HUES64 (cell line): Measurements from ENCODE around the gene ABO.
"Not testable (repeated sequence)": the region's sequence is repeated elsewhere in the genome, so short reads cannot be mapped to it uniquely, and the experiment has no call there.

Source experiments
- H3K27ac ChIP-seq: 2 replicates; pipeline ENCODE4 v1.7.0; 2013; ENCODE audit warnings: low read depth, low read length, inconsistent platforms
- H3K27me3 ChIP-seq: 2 replicates; pipeline ENCODE4 v1.6.1; 2013; ENCODE audit warnings: mild to moderate bottlenecking, low read length; ENCODE audit not compliant: insufficient read depth
- H3K36me3 ChIP-seq: 2 replicates; pipeline ENCODE4 v1.6.1; 2013; ENCODE audit warnings: mild to moderate bottlenecking, low read length; ENCODE audit not compliant: insufficient read depth
- H3K4me1 ChIP-seq: 2 replicates; pipeline ENCODE4 v1.6.1; 2013; ENCODE audit warnings: mild to moderate bottlenecking, low read length, moderate library complexity; ENCODE audit not compliant: insufficient read depth
- H3K4me3 ChIP-seq: 2 replicates; pipeline ENCODE4 v1.5.1; 2013; ENCODE audit warnings: mild to moderate bottlenecking, low read length, moderate library complexity
- H3K9ac ChIP-seq: 2 replicates; pipeline ENCODE4 v1.6.1; 2013; ENCODE audit warnings: mild to moderate bottlenecking, low read depth, low read length
- H3K9me3 ChIP-seq: 2 replicates; pipeline ENCODE4 v1.6.1; 2013; ENCODE audit warnings: low read depth, low read length; ENCODE audit not compliant: insufficient read depth
- WGBS: fragments of 150-250, 120-280 bp; methylation state at CpG from one replicate; pipeline ENCODE4 v1.1.7; 2013; ENCODE audit warnings: missing lambda C conversion rate; 5-methylcytosine and 5-hydroxymethylcytosine counted together

The ABO gene

GRCh38 chr9:133205996-133206931, 68.7 kb downstream of the ABO start:
- no peak overlapping the region for H3K27ac ChIP-seq
- no peaks in the 10 kb centered on the region for H3K9me3 ChIP-seq
- H3K4me3 ChIP-seq = no peak overlapping the region
- 91% methylated on average over 35 of the region's 35 CpGs for WGBS
- no peak overlapping the region for H3K9ac ChIP-seq
- H3K4me1 ChIP-seq = no peaks in the 10 kb centered on the region
- no peaks in the 10 kb centered on the region for H3K36me3 ChIP-seq
- peaks cover 55% of the 10 kb centered on the region for H3K27me3 ChIP-seq

GRCh38 chr9:133205481-133205887, 69.5 kb downstream of the ABO start:
- H3K4me1 ChIP-seq, H3K36me3 ChIP-seq, H3K4me3 ChIP-seq, H3K27ac ChIP-seq, H3K9ac ChIP-seq, H3K9me3 ChIP-seq: not testable (repeated sequence)
- H3K27me3 ChIP-seq = peaks cover 55% of the 10 kb centered on the region
- WGBS = 81% methylated on average over 14 of the region's 14 CpGs
